Daoy (cell line): Measurements from ENCODE around the gene GPR4. TPM values are rescaled to one million over a fixed set of nuclear protein-coding genes. Genes with fewer than 3 reads are reported as not detected.

Experiments
- DNase-seq: peaks from one replicate; pipeline ENCODE4 v3.0.0-alpha.2; 2015; ENCODE audit warnings: low read depth
- total RNA-seq: library from RNA; depleted of rRNA; stranded (reverse); fragments of >200 nt; shearing (Covaris generic); gene quantifications from 2 replicates; pipeline ENCODE4 v1.2.3, GENCODE V29; 2014

The GPR4 gene
- total RNA-seq, 1 experiment from 2014 or later = not detected

GRCh38 chr19:45590300-45591003, 11.6 kb downstream of the GPR4 start:
- DNase-seq = no peak

DNA sequence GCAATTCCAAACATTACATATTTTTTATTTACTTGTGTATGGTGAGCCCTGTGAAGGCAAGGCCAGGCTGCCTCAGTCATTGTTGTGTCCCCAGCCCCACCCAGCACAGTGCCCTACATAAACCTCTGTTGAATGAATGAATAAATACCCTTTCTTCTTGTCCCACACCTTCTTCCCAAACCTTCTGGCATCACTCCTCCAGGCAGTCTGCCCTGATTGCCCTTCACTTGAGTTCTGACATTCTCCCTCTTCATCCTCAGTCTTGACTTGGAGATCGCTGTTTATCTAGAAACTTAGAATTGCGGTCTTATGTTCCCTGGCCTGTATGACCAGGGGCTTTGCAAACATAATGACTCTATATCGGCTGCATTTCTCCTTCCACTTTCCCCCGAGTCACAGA, 12.2 kb downstream of the GPR4 start:
- no peak for DNase-seq

DNA sequence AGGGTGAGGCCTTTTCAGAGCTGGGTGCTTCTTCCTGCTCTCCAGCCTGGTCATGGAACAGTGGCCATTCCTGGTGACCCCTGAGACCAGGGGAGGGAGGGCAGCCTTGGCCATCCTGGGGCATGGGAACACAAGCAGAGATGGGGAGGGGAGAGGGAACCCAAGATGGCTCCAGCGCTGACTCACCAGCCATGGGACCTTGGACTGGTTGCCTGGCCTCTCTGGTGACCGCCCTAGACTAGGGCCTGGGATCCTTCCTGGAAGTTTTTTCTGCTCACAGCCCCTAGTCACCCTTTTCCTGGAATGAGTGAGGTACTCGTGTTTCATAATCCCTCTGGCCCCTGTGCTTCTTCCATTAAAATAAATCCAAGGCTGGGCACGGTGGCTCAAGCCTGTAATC, 14.1 kb downstream of the GPR4 start:
- peak; percentile 35 for DNase-seq

- DNase-seq = no peak
Measured at GRCh38 chr19:45585158-45585577, 16.8 kb downstream of the GPR4 start.

GRCh38 chr19:45584332-45585157, 17.5 kb downstream of the GPR4 start, which contains the start of gene OPA3:
Gene OPA3 (minus strand): TSS chr19:45584802. CDS start chr19:45584764, 38 bp downstream.
- DNase-seq = peak; percentile 100

DNA sequence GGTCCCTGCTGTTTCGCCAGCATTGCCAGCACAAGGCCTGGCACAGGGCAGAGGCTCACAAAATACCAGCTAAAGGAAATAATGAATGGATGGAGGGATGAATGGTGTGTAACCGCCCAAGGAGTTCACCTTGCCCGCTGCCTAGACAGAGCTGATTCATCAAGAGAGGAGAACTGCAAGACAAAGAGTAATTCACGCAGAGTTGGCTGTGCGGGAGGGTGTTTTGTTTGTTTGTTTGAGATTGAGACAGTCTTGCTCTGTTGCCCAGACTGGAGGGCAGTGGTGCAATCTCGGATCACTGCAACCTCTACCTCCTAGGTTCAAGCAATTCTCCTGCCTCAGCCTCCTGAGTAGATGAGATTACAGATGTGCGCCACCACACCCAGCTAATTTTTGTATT, 20.4 kb downstream of the GPR4 start:
- DNase-seq = no peak

GRCh38 chr19:45578861-45579260, 23.2 kb downstream of the GPR4 start:
- DNase-seq = no peak

- peak; percentile 74 for DNase-seq
Measured at GRCh38 chr19:45577111-45577905, 24.7 kb downstream of the GPR4 start.

GRCh38 chr19:45576682-45577081, 25.3 kb downstream of the GPR4 start:
- no peak for DNase-seq

- DNase-seq = no peak
Measured at GRCh38 chr19:45575216-45575615, 26.8 kb downstream of the GPR4 start.

- no peak for DNase-seq
Measured at GRCh38 chr19:45574526-45574925, 27.5 kb downstream of the GPR4 start.

DNA sequence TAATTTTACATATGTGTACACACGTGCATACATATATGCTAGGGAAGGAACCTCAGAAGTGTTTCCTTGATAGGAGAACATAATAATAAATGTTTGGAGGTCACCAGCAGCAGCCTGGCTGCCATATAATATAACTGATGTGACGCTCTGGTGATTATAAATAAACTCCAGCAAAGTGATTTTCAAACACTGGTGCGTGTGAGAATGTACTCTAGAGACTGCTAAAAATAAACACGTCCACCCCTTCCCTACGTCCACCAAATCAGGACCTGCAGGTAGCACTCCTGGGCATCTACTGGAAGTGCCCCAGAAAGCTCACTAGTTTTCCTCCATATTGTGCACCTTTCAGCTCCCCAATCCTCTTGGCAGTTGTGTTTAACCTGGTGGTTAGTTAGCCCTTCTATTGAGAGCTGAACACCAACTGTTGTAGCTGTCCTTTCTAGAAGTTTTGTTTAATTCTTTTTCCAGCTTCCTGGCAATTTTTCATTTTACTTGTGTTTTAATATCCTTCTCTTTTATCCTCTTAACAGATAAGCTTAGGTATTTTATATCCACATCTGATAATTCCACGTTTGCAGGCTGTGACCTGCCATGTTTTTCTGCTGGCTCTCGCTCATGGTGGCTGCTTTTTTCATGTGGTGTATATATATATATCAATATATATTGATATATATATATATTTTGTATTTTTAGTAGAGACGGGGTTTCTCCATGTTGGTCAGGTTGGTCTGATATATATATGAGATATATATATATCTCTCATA, 30.4 kb downstream of the GPR4 start:
- DNase-seq = no peak

GRCh38 chr19:45569619-45570421, 32.2 kb downstream of the GPR4 start:
- DNase-seq = peak; percentile 56

DNA sequence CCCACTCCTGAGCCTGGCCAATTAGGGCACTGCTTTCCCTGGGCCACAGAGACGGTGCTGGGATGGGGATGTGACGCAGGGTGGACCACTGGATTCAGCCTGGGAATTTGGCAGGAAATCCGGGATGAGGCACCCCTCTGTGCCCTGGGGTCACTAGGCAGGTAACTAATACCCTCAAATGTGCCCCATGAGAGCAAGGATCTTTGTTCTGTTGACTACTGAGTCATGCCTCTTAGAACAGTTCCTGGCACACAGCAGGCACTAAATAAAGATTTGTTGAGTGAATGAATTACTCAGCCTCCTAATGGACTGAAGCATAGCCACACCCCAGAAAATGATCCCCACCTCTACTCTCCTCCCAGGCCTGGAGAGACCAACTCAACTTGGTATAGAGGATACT, 33.3 kb downstream of the GPR4 start:
- peak; percentile 89 for DNase-seq

DNA sequence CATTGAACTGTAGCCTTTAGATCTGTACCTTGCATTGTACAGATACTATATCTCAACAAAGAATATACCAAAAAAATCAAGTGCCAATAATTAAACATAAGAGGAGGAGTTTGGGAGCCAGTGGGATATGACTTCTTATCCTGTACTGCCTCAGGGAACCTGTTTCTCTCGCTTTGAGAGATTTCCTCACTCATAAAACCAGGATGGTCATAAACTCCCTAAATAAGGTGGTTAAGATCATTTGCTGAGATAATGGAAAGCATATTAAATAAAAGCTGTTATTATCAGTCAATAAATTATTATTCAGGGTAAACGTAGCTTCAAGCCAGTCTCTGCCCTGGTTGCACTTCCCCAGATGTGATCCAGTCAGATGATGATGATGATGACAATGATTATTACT, 34.4 kb downstream of the GPR4 start:
- DNase-seq = no peak

GRCh38 chr19:45564131-45564780, 37.8 kb downstream of the GPR4 start:
- no peak for DNase-seq

DNA sequence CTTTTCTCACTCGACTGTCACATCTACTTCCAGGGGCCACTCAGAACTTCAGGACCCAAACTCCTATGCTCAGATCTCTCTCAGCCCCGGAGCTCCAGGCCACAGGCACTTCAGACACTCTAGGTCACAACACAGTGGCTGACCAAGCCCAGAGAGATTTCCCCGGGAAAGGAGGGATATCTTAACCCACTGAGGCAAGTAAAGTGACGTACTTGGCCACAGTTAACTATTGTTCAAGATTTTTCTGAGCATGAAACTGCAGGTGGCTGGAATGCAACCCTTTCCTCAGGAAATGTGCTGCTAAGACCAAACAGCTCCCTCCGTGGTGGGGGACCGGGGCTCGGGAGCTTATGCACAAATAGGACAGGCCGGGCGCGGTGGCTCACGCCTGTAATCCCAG, 41.3 kb downstream of the GPR4 start:
- no peak for DNase-seq

- no peak for DNase-seq
Measured at GRCh38 chr19:45560038-45560437, 42.0 kb downstream of the GPR4 start.

DNA sequence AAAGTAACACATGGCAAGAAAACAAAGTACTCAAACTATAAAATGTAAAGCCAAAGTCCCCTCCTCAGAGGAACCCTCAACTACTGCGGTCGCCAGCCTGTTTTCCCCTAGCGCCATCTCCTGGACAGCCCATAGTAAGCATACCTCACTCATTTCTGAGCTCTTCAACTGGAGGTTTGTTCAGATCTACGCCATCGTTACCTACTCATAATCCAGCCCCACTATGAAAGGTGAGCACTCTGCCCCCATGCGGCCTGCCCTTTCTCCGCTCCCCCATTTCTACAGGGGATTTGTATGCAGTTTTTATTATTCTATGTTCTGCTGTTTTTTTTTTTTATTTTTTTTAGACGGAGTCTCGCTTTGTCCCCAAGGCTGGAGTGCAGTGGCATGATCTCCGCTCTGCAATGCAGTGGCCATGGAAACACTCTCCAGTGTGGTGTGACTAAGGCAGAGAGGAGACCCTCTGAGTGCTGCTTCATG, 43.6 kb downstream of the GPR4 start:
- peak; percentile 55 for DNase-seq

GRCh38 chr19:45556835-45557234, 45.2 kb downstream of the GPR4 start:
- no peak for DNase-seq
